A549 (cell line): Measurements from ENCODE around the gene MRFAP1. TPM values are rescaled to one million over a fixed set of nuclear protein-coding genes. Genes with fewer than 3 reads are reported as not detected.

Experiments
- ATAC-seq, 2 experiments: fragments of 200-7000 bp in 1 of 2; fragments of >200 bp in 1 of 2; cut with Nextera tagmentation in 1 of 2; cut with Tn5 transposase in 1 of 2; 3 replicates each; pipeline versions ENCODE4 v1.8.0 to v1.9.1; 2018 to 2020; ENCODE audit warnings: mild to moderate bottlenecking in 1 of 2, moderate library complexity in 1 of 2
- CTCF ChIA-PET: fragments of 300-600 bp; sonication (Branson Sonifier 250); formaldehyde crosslinking; extraction: SDS; loops from one replicate; lab custom pipeline; 2021; ENCODE audit warnings: antibody characterized with exemption, inconsistent platforms; lab: Yijun Ruan, JAX
- POLR2A ChIA-PET: fragments of 350-600 bp; formaldehyde crosslinking; extraction: SDS; loops from one replicate; lab custom pipeline; 2021; ENCODE audit warnings: antibody characterized with exemption, inconsistent platforms; lab: Yijun Ruan, JAX
- DNase-seq, 2 experiments: peaks; one replicate each; pipeline versions ENCODE4 v3.0.0 to v3.0.0-alpha.2; 2011 to 2016; ENCODE audit warnings: low read depth in 1 of 2, low spot score in 1 of 2
- FAIRE-seq: peaks from 2 replicates; lab custom pipeline; 2011; peaks lifted over from hg19 to GRCh38; lab: Jason Lieb, UNC
- H3K27ac ChIP-seq, 2 experiments: fragments of >200 bp; sonication (Bioruptor Twin); formaldehyde crosslinking; 3 replicates each; pipeline ENCODE4 v1.5.1; 2016 to 2017
- H3K4me1 ChIP-seq: fragments of >200 bp; sonication (Bioruptor Twin); formaldehyde crosslinking; 3 replicates; pipeline ENCODE4 v1.6.1; 2016
- H3K4me2 ChIP-seq: fragments of >200 bp; sonication (Bioruptor Twin); formaldehyde crosslinking; 3 replicates; pipeline ENCODE4 v1.6.1; 2016
- H3K4me3 ChIP-seq: fragments of >200 bp; sonication (Bioruptor Twin); formaldehyde crosslinking; 3 replicates; pipeline ENCODE4 v1.5.1; 2016
- H3K9me3 ChIP-seq: fragments of >200 bp; sonication (Bioruptor Twin); formaldehyde crosslinking; 3 replicates; pipeline ENCODE4 v1.6.1; 2016
- BHLHE40 ChIP-seq: IDR thresholded peaks from 2 replicates; pipeline ENCODE4 v1.6.1; 2012; ENCODE audit warnings: low read depth, low read length, inconsistent platforms
- CBX2 ChIP-seq: fragments of 200-600 bp; sonication (generic); IDR thresholded peaks from 2 replicates; pipeline ENCODE4 v1.6.1; 2016; ENCODE audit warnings: low read depth, mild to moderate bottlenecking, borderline replicate concordance
- CHD4 ChIP-seq: fragments of 200-600 bp; sonication (generic); IDR thresholded peaks from 2 replicates; pipeline ENCODE4 v1.6.1; 2016; ENCODE audit warnings: antibody characterized with exemption, mild to moderate bottlenecking, borderline replicate concordance
- EHMT2 ChIP-seq: fragments of 200-600 bp; sonication (generic); IDR thresholded peaks from 2 replicates; pipeline ENCODE4 v1.6.1; 2016; ENCODE audit warnings: antibody characterized with exemption, low read depth, mild to moderate bottlenecking, moderate library complexity
- ESRRA ChIP-seq: fragments of 150-350 bp; IDR thresholded peaks from 2 replicates; pipeline ENCODE4 v1.6.1; 2014; ENCODE audit warnings: mild to moderate bottlenecking, low read length, borderline replicate concordance
- FOSB ChIP-seq: fragments of 250-450 bp; sonication (Bioruptor Pico); IDR thresholded peaks from 2 replicates; pipeline ENCODE4 v1.5.0; 2020; ENCODE audit warnings: mild to moderate bottlenecking, moderate library complexity
- FOXS1 ChIP-seq: fragments of 250-450 bp; sonication (Bioruptor Pico); IDR thresholded peaks from 2 replicates; pipeline ENCODE4 v1.5.0; 2020; ENCODE audit warnings: mild to moderate bottlenecking, moderate library complexity
- GATA3 ChIP-seq: IDR thresholded peaks from 2 replicates; pipeline ENCODE4 v1.6.1; 2012; ENCODE audit warnings: borderline replicate concordance
- HEYL ChIP-seq: fragments of 250-450 bp; sonication (Bioruptor Pico); IDR thresholded peaks from 2 replicates; pipeline ENCODE4 v1.8.0; 2021; ENCODE audit warnings: mild to moderate bottlenecking, moderate library complexity
- HOXB13 ChIP-seq: fragments of 250-450 bp; sonication (Bioruptor Pico); IDR thresholded peaks from 2 replicates; pipeline ENCODE4 v1.5.0; 2020; ENCODE audit warnings: low read depth, mild to moderate bottlenecking, moderate library complexity
- JUN ChIP-seq, 2 experiments: fragments of >200 bp; sonication (Bioruptor Twin); formaldehyde crosslinking; IDR thresholded peaks; 2 replicates in 1 of 2; 3 replicates in 1 of 2; pipeline ENCODE4 v1.6.1; 2016 to 2017
- KDM1A ChIP-seq: fragments of 200-600 bp; sonication (generic); IDR thresholded peaks from 2 replicates; pipeline ENCODE4 v1.6.1; 2016; ENCODE audit warnings: low read depth, mild to moderate bottlenecking
- MAFK ChIP-seq: fragments of 450-650 bp; IDR thresholded peaks from 2 replicates; pipeline ENCODE4 v1.6.1; 2014; ENCODE audit not compliant: partially characterized antibody
- NPAS2 ChIP-seq: fragments of 250-450 bp; sonication (Bioruptor Pico); IDR thresholded peaks from 2 replicates; pipeline ENCODE4 v1.8.0; 2022; ENCODE audit warnings: mild to moderate bottlenecking, moderate library complexity, borderline replicate concordance
- PHF8 ChIP-seq: fragments of 200-600 bp; sonication (generic); IDR thresholded peaks from 2 replicates; pipeline ENCODE4 v1.6.1; 2016; ENCODE audit warnings: low read depth, mild to moderate bottlenecking, antibody characterized with exemption, moderate library complexity, borderline replicate concordance
- POLR2A ChIP-seq: IDR thresholded peaks from 2 replicates; pipeline ENCODE4 v1.6.1; 2012; ENCODE audit warnings: mild to moderate bottlenecking, low read length
- RFX5 ChIP-seq: fragments of 450-650 bp; IDR thresholded peaks from 2 replicates; pipeline ENCODE4 v1.7.1; 2014; ENCODE audit warnings: antibody characterized with exemption, mild to moderate bottlenecking, moderate library complexity
- TFCP2L1 ChIP-seq: fragments of 250-450 bp; sonication (Bioruptor Pico); IDR thresholded peaks from 2 replicates; pipeline ENCODE4 v1.5.0; 2021; ENCODE audit warnings: mild to moderate bottlenecking
- TP53 ChIP-seq: fragments of 250-450 bp; sonication (Bioruptor Pico); IDR thresholded peaks from 2 replicates; pipeline ENCODE4 v1.5.0; 2021; ENCODE audit warnings: mild to moderate bottlenecking, moderate library complexity
- WGBS: methylation state at CpG from one replicate; pipeline ENCODE4 v1.1.6; 2017; ENCODE audit errors: missing lambda C conversion rate; 5-methylcytosine and 5-hydroxymethylcytosine counted together
- polyA plus RNA-seq, 4 experiments: library from polyadenylated mRNA; depleted of rRNA in 3 of 4; stranded (reverse); fragments of >200 nt; fragmentation: RNase III in 1 of 4; extraction: RNeasy Plus Mini Kit Qiagen cat#74134 plus additional on column Dnase treatment in 1 of 4; gene quantifications; 2 replicates in 3 of 4; 3 replicates in 1 of 4; pipeline ENCODE4 v1.2.3, GENCODE V29; 2011 to 2017
- TF ChIP-seq, protein P1 (sequence below): fragments of 450-650 bp; IDR thresholded peaks from 2 replicates; pipeline ENCODE4 v1.6.1; 2014; ENCODE audit warnings: antibody characterized with exemption
- TF ChIP-seq, protein P2 (sequence below): fragments of 200-600 bp; sonication (generic); IDR thresholded peaks from 2 replicates; pipeline ENCODE4 v1.6.1; 2016; ENCODE audit warnings: antibody characterized with exemption, mild to moderate bottlenecking, moderate library complexity
- TF ChIP-seq, protein P3 (sequence below): IDR thresholded peaks from 2 replicates; pipeline ENCODE4 v1.6.1; 2012; ENCODE audit warnings: low read depth, borderline replicate concordance
- TF ChIP-seq, protein P4 (sequence below): fragments of 150-350 bp; IDR thresholded peaks from 2 replicates; pipeline ENCODE4 v1.6.1; 2014; ENCODE audit warnings: low read depth, mild to moderate bottlenecking, low read length

Gene MRFAP1
- polyA plus RNA-seq, 2 of the 4 experiments (the other 2 are of a cell fraction): 272 to 304 TPM

DNA sequence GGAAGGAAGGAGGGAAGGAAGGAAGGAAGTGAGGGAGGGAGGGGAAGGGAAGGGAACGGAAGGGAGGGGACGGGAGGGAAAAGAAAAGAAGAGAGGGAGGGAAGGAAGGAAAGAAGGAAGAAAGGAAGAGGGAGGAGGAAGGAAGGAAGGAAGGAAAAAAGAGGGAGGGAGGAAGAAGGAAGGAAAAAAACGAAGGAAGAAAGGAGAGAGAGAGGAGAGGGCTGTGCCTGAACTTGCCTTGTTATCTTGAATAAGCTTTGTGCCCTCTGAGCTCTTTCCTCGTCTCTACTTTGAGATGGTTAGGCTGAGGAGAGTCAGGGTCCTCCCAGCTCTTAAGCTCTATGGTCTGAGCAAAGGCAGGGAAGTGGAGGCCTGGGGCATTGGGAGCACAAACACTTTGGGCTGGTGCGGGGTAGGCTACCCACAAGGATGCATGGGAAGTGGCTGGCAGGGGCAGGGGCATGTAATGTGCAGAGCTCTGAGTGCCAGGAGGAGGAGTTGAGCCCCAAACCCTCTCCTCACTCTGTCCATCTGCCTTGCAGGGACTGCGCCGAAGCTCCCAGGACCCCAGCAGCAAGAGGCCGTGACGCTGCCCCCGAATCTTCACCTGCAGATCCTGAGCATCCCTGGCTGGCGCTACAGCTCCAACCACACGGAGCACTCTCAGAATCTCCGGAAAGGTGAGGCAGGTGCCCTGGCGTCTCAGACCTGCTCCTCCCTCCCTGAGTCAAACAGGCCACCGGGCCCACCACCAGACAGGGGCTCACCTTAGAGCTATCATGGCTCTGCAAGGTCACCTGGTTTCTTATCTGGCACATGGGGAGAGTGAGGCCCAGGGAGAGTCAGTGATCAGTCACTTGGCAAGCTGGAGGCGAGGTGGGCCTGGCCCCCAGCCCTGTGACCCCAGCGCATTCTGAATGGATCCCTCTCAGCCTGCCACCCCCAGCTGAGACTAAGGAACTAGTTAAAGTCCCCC is 26.5 kb upstream of the MRFAP1 start:
- ChIA-PET CTCF (interaction anchor here (0.8 to 1.0 kb wide), 2 partner anchors 67 to 260 kb away, joined by 3 read pairs; no protein-coding TSS in a partner anchor), POLR2A (interaction anchor here (1.1 kb wide), 1 partner anchor 39 kb away, joined by 5 read pairs; the partner anchor contains the start of gene MAN2B2)
- Histone ChIP-seq H3K4me1 (no peaks in the 10 kb centered on the region), H3K9me3 (no peaks in the 10 kb centered on the region), H3K4me3 (no peak overlapping the region), H3K27ac (no peak overlapping the region)
- DNase-seq (no peak), FAIRE-seq (no peak)
- TF ChIP-seq BHLHE40 (no peak), PHF8 (no peak), NPAS2 (CRISPR knock-in tag) (no peak), GATA3 (no peak), POLR2A (no peak), KDM1A (no peak)
- TF ChIP-seq, all 56 proteins: peak for 0
- no peak overlapping the region for H3K4me2 ChIP-seq
- no peak for ATAC-seq
- WGBS: 79% methylated on average over 12 of the region's 17 CpGs

DNA sequence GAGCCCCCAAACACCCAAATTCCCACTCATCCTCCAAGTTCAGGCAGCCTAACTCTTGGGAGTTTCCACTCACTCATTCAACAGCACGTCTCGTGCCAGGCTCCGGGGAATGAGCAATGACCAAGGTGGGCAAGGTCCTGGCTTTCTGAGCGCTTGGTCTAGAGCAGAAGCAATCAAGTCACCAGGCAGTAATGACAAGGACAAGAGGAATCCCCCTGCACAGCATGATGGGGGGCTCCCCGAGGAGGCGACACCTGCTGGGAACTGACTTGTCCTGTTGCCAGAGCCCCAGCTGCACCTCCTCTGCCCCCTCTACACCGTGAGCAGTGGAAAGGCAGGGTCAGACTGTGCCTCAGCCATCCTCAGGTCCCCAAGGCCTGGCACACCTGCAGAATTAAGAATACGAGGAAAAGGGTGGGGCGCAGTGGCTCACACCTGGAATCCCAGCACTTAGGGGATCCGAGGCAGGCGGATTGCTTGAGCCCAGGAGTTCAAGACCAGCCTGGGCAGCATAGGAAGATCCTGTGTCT is 25.7 kb upstream of the MRFAP1 start:
- H3K4me1 ChIP-seq: no peaks in the 10 kb centered on the region
- no peak for FAIRE-seq
- ChIA-PET CTCF (no interaction called here), POLR2A (no interaction called here)
- TF ChIP-seq HEYL (CRISPR knock-in tag): no peak
- TF ChIP-seq JUN (IDR thresholded peaks at IDR 0.05): no peak
- TF ChIP-seq TP53: no peak
- no peak for TF ChIP-seq EHMT2
- TF ChIP-seq MAFK: no peak
- no peak for TF ChIP-seq CBX2
- TF ChIP-seq, protein P1, sequence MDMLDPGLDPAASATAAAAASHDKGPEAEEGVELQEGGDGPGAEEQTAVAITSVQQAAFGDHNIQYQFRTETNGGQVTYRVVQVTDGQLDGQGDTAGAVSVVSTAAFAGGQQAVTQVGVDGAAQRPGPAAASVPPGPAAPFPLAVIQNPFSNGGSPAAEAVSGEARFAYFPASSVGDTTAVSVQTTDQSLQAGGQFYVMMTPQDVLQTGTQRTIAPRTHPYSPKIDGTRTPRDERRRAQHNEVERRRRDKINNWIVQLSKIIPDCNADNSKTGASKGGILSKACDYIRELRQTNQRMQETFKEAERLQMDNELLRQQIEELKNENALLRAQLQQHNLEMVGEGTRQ: no peak
- no peak for TF ChIP-seq HOXB13 (CRISPR knock-in tag)
- no peak for TF ChIP-seq FOSB (CRISPR knock-in tag)
- no peak for TF ChIP-seq TFCP2L1 (CRISPR knock-in tag)
- TF ChIP-seq CHD4: no peak
- no peak for TF ChIP-seq ESRRA
- TF ChIP-seq, protein P2, sequence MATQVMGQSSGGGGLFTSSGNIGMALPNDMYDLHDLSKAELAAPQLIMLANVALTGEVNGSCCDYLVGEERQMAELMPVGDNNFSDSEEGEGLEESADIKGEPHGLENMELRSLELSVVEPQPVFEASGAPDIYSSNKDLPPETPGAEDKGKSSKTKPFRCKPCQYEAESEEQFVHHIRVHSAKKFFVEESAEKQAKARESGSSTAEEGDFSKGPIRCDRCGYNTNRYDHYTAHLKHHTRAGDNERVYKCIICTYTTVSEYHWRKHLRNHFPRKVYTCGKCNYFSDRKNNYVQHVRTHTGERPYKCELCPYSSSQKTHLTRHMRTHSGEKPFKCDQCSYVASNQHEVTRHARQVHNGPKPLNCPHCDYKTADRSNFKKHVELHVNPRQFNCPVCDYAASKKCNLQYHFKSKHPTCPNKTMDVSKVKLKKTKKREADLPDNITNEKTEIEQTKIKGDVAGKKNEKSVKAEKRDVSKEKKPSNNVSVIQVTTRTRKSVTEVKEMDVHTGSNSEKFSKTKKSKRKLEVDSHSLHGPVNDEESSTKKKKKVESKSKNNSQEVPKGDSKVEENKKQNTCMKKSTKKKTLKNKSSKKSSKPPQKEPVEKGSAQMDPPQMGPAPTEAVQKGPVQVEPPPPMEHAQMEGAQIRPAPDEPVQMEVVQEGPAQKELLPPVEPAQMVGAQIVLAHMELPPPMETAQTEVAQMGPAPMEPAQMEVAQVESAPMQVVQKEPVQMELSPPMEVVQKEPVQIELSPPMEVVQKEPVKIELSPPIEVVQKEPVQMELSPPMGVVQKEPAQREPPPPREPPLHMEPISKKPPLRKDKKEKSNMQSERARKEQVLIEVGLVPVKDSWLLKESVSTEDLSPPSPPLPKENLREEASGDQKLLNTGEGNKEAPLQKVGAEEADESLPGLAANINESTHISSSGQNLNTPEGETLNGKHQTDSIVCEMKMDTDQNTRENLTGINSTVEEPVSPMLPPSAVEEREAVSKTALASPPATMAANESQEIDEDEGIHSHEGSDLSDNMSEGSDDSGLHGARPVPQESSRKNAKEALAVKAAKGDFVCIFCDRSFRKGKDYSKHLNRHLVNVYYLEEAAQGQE: no peak
- no peak for TF ChIP-seq RFX5
- TF ChIP-seq, protein P3, sequence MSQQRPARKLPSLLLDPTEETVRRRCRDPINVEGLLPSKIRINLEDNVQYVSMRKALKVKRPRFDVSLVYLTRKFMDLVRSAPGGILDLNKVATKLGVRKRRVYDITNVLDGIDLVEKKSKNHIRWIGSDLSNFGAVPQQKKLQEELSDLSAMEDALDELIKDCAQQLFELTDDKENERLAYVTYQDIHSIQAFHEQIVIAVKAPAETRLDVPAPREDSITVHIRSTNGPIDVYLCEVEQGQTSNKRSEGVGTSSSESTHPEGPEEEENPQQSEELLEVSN: no peak
- TF ChIP-seq, protein P4, sequence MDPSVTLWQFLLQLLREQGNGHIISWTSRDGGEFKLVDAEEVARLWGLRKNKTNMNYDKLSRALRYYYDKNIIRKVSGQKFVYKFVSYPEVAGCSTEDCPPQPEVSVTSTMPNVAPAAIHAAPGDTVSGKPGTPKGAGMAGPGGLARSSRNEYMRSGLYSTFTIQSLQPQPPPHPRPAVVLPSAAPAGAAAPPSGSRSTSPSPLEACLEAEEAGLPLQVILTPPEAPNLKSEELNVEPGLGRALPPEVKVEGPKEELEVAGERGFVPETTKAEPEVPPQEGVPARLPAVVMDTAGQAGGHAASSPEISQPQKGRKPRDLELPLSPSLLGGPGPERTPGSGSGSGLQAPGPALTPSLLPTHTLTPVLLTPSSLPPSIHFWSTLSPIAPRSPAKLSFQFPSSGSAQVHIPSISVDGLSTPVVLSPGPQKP: no peak
- no peak for TF ChIP-seq FOXS1 (CRISPR knock-in tag)
- H3K9me3 ChIP-seq: no peaks in the 10 kb centered on the region
- ATAC-seq: no peak
- WGBS: 86% methylated on average over 8 of the region's 11 CpGs
- no peak overlapping the region for H3K4me3 ChIP-seq
- DNase-seq: no peak
- no peak overlapping the region for H3K27ac ChIP-seq
- no peak overlapping the region for H3K4me2 ChIP-seq
